GOT3 (cell line): ENCODE data around the gene RTL3.

Source experiments
- DNase-seq: peaks from one replicate; lab custom pipeline; 2025; ENCODE audit warnings: mixed read lengths; lab: John Stamatoyannopoulos, UW

RTL3 gene

DNA sequence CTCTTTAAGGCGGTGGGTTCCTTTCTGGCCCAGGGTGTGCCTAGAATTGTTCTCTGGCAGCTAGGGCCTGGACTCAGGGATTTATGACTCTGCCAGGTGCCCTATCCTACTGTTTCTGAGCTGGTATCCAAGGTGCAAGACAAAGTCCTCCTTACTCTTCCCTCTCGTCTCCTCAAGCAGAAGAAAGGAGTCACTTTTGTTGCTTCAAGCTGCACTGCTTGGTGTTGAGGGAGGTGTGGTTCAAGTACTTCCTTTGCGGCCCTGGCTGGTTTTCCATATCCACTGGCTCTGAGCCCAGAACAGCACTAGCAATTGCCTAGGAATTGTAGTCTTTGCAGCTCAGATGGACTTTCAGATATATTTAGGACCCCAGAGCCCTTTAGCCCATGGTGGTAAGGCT lies 39.3 kb downstream of the RTL3 start:
- DNase-seq, result no peak

DNA sequence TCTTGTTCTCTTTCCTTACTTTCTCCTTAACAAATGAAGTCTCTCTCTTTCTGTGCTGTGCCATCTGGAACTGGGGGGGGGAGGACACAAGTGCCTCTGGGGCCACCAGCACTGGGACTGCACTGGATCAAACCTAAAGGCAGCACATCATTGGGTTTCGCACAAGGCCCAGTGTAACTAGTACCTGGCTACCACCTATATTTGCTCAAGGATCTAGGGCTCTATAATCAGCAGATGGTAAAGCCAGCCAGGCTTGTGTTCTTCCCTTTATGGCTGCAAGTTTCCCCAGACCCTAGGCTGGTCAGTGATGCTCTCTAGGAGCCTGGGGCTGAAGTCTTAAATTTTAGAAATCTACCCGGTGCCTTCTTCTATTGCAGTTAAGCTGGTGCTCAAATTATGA lies 40.1 kb downstream of the RTL3 start:
- no peak for DNase-seq

DNA sequence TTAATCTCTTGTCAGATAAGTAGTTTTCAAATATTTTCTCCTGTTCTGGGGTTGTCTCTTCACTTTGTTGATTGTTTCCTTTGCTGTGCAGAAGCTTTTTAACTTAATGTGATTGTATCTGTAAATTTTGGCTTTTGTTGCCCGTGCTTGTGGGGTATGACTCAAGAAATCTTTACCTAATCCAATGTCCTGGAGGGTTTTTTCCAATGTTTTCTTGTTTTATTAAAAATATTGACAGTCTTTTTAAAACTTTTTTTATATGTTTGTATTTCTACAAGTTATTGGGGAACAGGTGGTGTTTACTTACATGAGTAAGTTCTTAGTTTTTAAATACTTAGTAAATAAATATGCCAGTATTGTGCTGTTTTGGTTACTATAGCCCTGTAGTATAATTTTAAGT lies 44.9 kb downstream of the RTL3 start:
- DNase-seq, result no peak
